Right kidney (tissue), 9 donors: ENCODE results near the gene H19.

Source experiments
- DNase-seq: peaks from one replicate; pipeline ENCODE4 v3.0.0-alpha.2; 2016
- long read RNA-seq, 8 donors: transcript quantifications; one replicate each; lab custom pipeline, GENCODE V29; 2026

Gene H19
- long read RNA-seq, donor 1, transcript H19-203 (5 exons, 2,348 nt), result major isoform, 288 of 1,426 reads
- long read RNA-seq, donor 1, transcript H19-201 (4 exons, 1,771 nt), result minor isoform, 207 of 1,426 reads
- long read RNA-seq, donor 1, transcript H19-211 (4 exons, 592 nt), result minor isoform, 54 of 1,426 reads
- long read RNA-seq, donor 1, transcript H19-207 (3 exons, 489 nt), result minor isoform, 222 of 1,426 reads
- long read RNA-seq, donor 1, partial matches to known transcripts, result 483 of 1,426 reads
- long read RNA-seq, donor 1, other reads (novel, unspliced or antisense), result 156 of 1,426 reads
- long read RNA-seq, donor 2, transcript H19-207 (3 exons, 489 nt), result minor isoform, 174 of 1,108 reads
- long read RNA-seq, donor 2, transcript H19-203 (5 exons, 2,348 nt), result major isoform, 219 of 1,108 reads
- long read RNA-seq, donor 2, transcript H19-211 (4 exons, 592 nt), result minor isoform, 38 of 1,108 reads
- long read RNA-seq, donor 2, transcript H19-201 (4 exons, 1,771 nt), result minor isoform, 154 of 1,108 reads
- long read RNA-seq, donor 2, partial matches to known transcripts, result 421 of 1,108 reads
- long read RNA-seq, donor 2, other reads (novel, unspliced or antisense), result 79 of 1,108 reads
- long read RNA-seq, donor 3, transcript H19-207 (3 exons, 489 nt), result minor isoform, 82 of 450 reads
- long read RNA-seq, donor 3, transcript H19-201 (4 exons, 1,771 nt), result minor isoform, 77 of 450 reads
- long read RNA-seq, donor 3, transcript H19-211 (4 exons, 592 nt), result minor isoform, 13 of 450 reads
- long read RNA-seq, donor 3, transcript H19-203 (5 exons, 2,348 nt), result major isoform, 96 of 450 reads
- long read RNA-seq, donor 3, partial matches to known transcripts, result 171 of 450 reads
- long read RNA-seq, donor 3, other reads (novel, unspliced or antisense), result 0 of 450 reads
- long read RNA-seq, donor 4, transcript H19-203 (5 exons, 2,348 nt), result major isoform, 234 of 1,116 reads
- long read RNA-seq, donor 4, transcript H19-201 (4 exons, 1,771 nt), result minor isoform, 180 of 1,116 reads
- long read RNA-seq, donor 4, transcript H19-211 (4 exons, 592 nt), result minor isoform, 43 of 1,116 reads
- long read RNA-seq, donor 4, transcript H19-207 (3 exons, 489 nt), result minor isoform, 155 of 1,116 reads
- long read RNA-seq, donor 4, partial matches to known transcripts, result 410 of 1,116 reads
- long read RNA-seq, donor 4, other reads (novel, unspliced or antisense), result 66 of 1,116 reads
- long read RNA-seq, donor 5, transcript H19-207 (3 exons, 489 nt), result minor isoform, 140 of 909 reads
- long read RNA-seq, donor 5, transcript H19-203 (5 exons, 2,348 nt), result major isoform, 243 of 909 reads
- long read RNA-seq, donor 5, transcript H19-201 (4 exons, 1,771 nt), result minor isoform, 75 of 909 reads
- long read RNA-seq, donor 5, transcript H19-211 (4 exons, 592 nt), result minor isoform, 38 of 909 reads
- long read RNA-seq, donor 5, partial matches to known transcripts, result 225 of 909 reads
- long read RNA-seq, donor 5, other reads (novel, unspliced or antisense), result 159 of 909 reads
- long read RNA-seq, donor 6, transcript H19-201 (4 exons, 1,771 nt), result minor isoform, 222 of 1,721 reads
- long read RNA-seq, donor 6, transcript H19-211 (4 exons, 592 nt), result minor isoform, 59 of 1,721 reads
- long read RNA-seq, donor 6, transcript H19-203 (5 exons, 2,348 nt), result major isoform, 285 of 1,721 reads
- long read RNA-seq, donor 6, transcript H19-207 (3 exons, 489 nt), result minor isoform, 260 of 1,721 reads
- long read RNA-seq, donor 6, partial matches to known transcripts, result 694 of 1,721 reads
- long read RNA-seq, donor 6, other reads (novel, unspliced or antisense), result 156 of 1,721 reads
- long read RNA-seq, donor 7, transcript H19-201 (4 exons, 1,771 nt), result major isoform, 469 of 2,952 reads
- long read RNA-seq, donor 7, transcript H19-203 (5 exons, 2,348 nt), result minor isoform, 413 of 2,952 reads
- long read RNA-seq, donor 7, transcript H19-211 (4 exons, 592 nt), result minor isoform, 92 of 2,952 reads
- long read RNA-seq, donor 7, transcript H19-207 (3 exons, 489 nt), result minor isoform, 346 of 2,952 reads
- long read RNA-seq, donor 7, partial matches to known transcripts, result 1,334 of 2,952 reads
- long read RNA-seq, donor 7, other reads (novel, unspliced or antisense), result 244 of 2,952 reads
- long read RNA-seq, donor 8, transcript H19-203 (5 exons, 2,348 nt), result major isoform, 137 of 771 reads
- long read RNA-seq, donor 8, transcript H19-201 (4 exons, 1,771 nt), result minor isoform, 103 of 771 reads
- long read RNA-seq, donor 8, transcript H19-211 (4 exons, 592 nt), result minor isoform, 45 of 771 reads
- long read RNA-seq, donor 8, transcript H19-207 (3 exons, 489 nt), result minor isoform, 127 of 771 reads
- long read RNA-seq, donor 8, partial matches to known transcripts, result 288 of 771 reads
- long read RNA-seq, donor 8, other reads (novel, unspliced or antisense), result 56 of 771 reads

GRCh38 chr11:1997755-1998154 lies at the start of gene H19:
Gene H19, minus strand, starts transcription at chr11:1997842.
- no peak for DNase-seq

- no peak for DNase-seq
Measured at GRCh38 chr11:2041963-2042362, 44.3 kb upstream of the H19 start.

GRCh38 chr11:2041153-2041552 lies 43.5 kb upstream of the H19 start:
- no peak for DNase-seq

- no peak for DNase-seq
Measured at GRCh38 chr11:2039198-2039759, 41.6 kb upstream of the H19 start.

GRCh38 chr11:2036863-2037486 lies 39.3 kb upstream of the H19 start:
- no peak for DNase-seq

DNA sequence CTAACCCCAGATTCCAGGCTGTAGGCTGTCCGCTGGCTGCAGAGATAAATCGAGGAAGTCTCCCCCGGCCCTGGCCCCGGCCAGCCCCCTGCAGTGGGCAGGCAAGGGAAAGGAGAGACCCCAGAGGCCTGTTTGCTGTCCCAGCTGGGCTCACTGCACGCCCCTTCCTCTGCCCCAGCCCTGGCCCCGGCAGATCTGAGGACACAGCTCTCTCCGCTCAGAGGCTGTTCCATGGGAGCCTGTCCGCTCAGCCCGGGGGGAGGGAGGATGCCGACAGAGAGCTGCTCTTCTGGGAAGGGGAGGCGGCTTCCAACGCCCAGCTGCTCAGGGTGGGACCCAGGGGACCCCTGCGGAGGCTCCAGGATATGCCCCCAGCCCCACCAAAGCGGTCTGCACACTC lies 37.7 kb upstream of the H19 start:
- no peak for DNase-seq

- no peak for DNase-seq
Measured at GRCh38 chr11:2031058-2031457, 33.4 kb upstream of the H19 start.

GRCh38 chr11:2027708-2028107 lies 30.1 kb upstream of the H19 start:
- DNase-seq, result no peak

DNA sequence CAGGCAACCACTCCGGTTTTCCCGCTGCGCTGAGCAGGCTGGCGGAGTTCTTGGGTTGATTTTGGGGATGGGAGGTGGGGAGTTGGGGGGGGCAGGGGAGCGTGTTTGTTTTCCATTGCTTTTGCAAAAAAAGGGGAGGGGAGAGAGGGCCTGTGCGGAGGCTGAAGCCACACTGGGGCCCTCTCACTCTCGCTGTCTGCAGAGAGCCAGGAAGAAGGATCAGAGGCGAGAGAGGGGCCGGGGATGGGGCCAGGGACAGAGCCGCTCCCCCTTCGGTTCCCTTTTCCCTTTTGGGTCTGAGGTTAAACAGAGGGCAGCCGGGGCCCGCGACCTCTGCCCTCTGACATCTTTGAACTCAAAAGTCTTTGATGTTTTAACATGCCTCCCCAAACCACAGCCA lies 17.4 kb upstream of the H19 start:
- DNase-seq, result no peak

DNA sequence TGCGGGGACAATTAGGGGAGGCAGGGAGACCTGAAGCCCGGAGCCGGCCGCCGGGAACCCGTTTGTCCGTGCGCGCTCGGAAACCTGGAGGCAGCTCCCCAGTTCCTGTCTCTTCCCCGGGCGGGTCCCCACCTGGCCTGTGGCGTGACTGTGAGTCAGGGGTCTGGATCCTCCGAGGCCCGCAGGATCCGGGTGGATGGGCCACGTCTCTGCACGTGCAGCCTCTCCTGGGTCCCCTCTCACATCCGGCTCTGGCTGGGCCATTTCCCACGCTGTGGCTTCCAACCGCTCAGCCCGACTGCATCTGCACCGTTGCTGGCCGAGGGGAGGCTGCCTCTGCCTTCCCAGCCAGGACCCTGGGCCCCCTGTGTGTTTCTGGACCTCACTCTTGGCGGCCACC lies 14.8 kb upstream of the H19 start:
- DNase-seq, result no peak

GRCh38 chr11:2004466-2004865 lies 6.8 kb upstream of the H19 start:
- DNase-seq, result no peak

- no peak for DNase-seq
Measured at GRCh38 chr11:2002807-2003206, 5.2 kb upstream of the H19 start.

GRCh38 chr11:2002042-2002776 lies 4.6 kb upstream of the H19 start:
- DNase-seq, result no peak

DNA sequence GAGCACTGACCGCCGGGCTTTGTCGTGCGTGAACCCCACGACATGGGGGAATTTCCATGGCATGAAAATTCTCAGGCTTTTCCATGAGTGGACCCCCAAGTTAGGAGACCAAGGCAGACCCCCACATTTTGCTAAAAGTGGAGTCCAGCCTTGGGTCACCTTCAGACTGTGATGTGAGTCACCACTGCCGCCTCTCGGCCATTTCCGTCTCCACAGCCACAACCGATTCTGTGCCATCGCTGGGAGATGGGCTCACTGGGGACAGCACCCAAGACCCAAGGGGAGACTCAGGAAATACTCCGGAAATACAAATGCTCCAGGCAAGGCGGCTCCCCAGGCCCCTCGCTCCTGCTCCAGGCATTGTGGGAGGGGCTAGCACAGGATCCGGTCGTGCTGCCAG lies 1.2 kb upstream of the H19 start:
- no peak for DNase-seq

GRCh38 chr11:1998290-1998689 lies 648 bp upstream of the H19 start:
- no peak for DNase-seq

DNA sequence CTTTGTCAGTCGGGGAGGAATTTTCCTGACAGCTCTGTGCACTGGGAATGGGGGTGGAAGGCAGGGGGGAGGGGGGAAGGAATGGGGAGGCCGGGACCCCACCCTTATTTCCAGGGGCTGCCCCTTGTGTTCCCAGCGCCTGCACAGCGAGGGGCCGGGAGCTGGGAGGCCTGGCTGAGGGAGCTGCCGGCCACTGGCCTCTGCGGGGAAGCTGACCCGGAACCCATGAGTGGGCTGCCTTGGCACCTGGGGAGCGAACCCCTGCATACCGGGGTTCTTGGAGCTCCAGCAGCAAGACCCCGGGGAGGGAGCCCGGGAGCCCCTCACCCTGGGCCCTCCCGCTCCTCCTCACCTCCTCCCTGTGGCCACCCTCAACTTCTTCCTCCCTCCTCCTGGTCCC lies 3.5 kb downstream of the H19 start:
- no peak for DNase-seq

- DNase-seq, result no peak
Measured at GRCh38 chr11:1992111-1992510, 5.5 kb downstream of the H19 start.

GRCh38 chr11:1990872-1991578 lies 6.6 kb downstream of the H19 start:
- no peak for DNase-seq
